ENCODE results near the gene CREBL2.
A peak's percentile ranks its signal among the peaks of the same experiment; 100 is the strongest.

CREBL2 gene

DNA sequence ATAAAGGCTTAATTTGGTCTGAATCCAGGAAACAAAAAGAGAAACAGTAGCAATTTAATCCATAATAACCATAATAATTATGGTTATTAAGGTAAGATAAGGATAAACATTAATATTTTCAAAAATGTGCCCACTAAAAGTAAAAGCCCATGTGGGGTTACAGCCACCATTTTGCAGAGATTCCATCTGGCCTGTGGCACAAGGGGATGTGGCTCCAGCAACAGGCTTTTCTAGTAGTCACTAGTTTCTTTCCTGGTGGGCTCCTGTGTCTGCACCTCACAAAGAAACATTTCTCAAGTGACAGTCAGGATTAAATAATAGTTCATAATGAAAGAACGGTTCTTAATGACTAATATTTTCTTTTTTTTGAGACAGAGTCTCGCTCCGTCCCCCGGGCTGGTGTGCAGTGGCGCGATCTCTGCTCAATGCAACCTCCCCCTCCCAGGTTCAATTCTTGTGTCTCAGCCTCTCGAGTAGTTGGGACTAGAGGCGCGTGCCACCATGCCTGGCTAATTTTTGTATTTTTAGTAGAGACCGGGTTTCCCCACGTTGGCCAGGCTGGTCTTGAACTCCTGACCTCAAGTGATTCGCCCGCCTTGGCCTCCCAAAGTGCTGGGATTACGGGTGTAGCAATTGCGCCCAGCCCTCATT lies 52.1 kb downstream of the CREBL2 start:
- Histone ChIP-seq H3K9ac (ENCODE audit: low read length) (no peak overlapping the region), H2BK120ac (ENCODE audit: insufficient read depth, low read length, poor library complexity) (no peak overlapping the region), H3K27ac (ENCODE audit: low read depth, low read length) (no peak overlapping the region), H4K91ac (ENCODE audit: low read depth, low read length) (no peak overlapping the region), H3K4me1 (ENCODE audit: control insufficient read depth in 1 of 2, insufficient read depth in 2 of 2, low read length in 2 of 2) (no peaks in the 10 kb centered on the region), H3K4ac (ENCODE audit: low read depth, low read length) (no peak overlapping the region), H3K4me2 (ENCODE audit: low read length) (no peak overlapping the region), H2BK12ac (ENCODE audit: low read length) (no peak overlapping the region), H3K79me2 (ENCODE audit: control insufficient read depth, insufficient read depth, low read length, poor library complexity) (no peaks in the 10 kb centered on the region), H3K18ac (ENCODE audit: low read length) (no peak overlapping the region), H3K36me3 (ENCODE audit: control insufficient read depth in 1 of 2, insufficient read depth in 2 of 2, low read length in 2 of 2) (no peaks in the 10 kb centered on the region), H4K8ac (ENCODE audit: low read depth, low read length) (no peak overlapping the region), H3K79me1 (ENCODE audit: low read length) (no peaks in the 10 kb centered on the region), H2BK5ac (ENCODE audit: low read depth, low read length, poor library complexity) (no peak overlapping the region), H3K14ac (ENCODE audit: low read length) (no peak overlapping the region), H3K9me3 (ENCODE audit: insufficient read depth, low read depth, low read length) (no peaks in the 10 kb centered on the region), H3K4me3 (ENCODE audit: low read depth, low read length) (no peak overlapping the region), H2AK5ac (ENCODE audit: low read length) (no peak overlapping the region), H3K27me3 (ENCODE audit: insufficient read depth, low read length) (no peaks in the 10 kb centered on the region), H2AFZ (ENCODE audit: insufficient read depth, low read length, poor library complexity) (no peak overlapping the region), H3K23ac (ENCODE audit: low read length) (no peak overlapping the region), H4K12ac (ENCODE audit: low read depth, low read length) (no peak overlapping the region)
- WGBS (ENCODE audit: extremely low coverage, insufficient coverage, insufficient read length), result no CpG with 5 or more reads among the region's 15 CpGs
- no peak for DNase-seq

DNA sequence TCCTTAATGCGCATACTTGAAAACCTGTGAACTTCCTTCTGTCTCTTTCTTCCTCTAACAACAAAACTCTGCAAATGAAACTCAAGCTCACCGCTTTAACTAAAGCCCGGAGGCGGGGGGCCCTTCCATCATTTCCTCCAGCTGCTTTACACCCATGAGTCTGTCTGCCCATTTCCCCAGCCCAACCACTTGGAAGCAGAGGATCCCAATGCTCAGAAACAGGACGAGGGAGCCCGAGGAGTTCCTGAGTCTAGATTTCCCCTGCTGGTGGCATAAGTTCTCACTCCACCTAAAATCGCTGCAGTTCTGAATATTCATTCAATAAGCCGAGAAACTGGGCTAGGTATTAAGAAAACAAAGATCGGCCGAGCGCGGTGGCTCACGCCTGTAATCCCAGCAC lies 53.5 kb downstream of the CREBL2 start:
- Histone ChIP-seq H3K9me3 (ENCODE audit: insufficient read depth, low read depth, low read length) (no peaks in the 10 kb centered on the region), H4K12ac (ENCODE audit: low read depth, low read length) (no peak overlapping the region), H3K9ac (ENCODE audit: low read length) (no peak overlapping the region), H2AK5ac (ENCODE audit: low read length) (no peak overlapping the region), H3K36me3 (ENCODE audit: control insufficient read depth in 1 of 2, insufficient read depth in 2 of 2, low read length in 2 of 2) (no peaks in the 10 kb centered on the region), H3K79me1 (ENCODE audit: low read length) (no peaks in the 10 kb centered on the region), H3K27me3 (ENCODE audit: insufficient read depth, low read length) (no peaks in the 10 kb centered on the region), H3K4ac (ENCODE audit: low read depth, low read length) (no peak overlapping the region), H3K4me3 (ENCODE audit: low read depth, low read length) (no peak overlapping the region), H3K4me2 (ENCODE audit: low read length) (no peak overlapping the region), H3K23ac (ENCODE audit: low read length) (no peak overlapping the region), H3K4me1 (ENCODE audit: control insufficient read depth in 1 of 2, insufficient read depth in 2 of 2, low read length in 2 of 2) (no peaks in the 10 kb centered on the region), H3K18ac (ENCODE audit: low read length) (no peak overlapping the region), H3K27ac (ENCODE audit: low read depth, low read length) (no peak overlapping the region), H3K14ac (ENCODE audit: low read length) (no peak overlapping the region), H2AFZ (ENCODE audit: insufficient read depth, low read length, poor library complexity) (no peak overlapping the region), H2BK5ac (ENCODE audit: low read depth, low read length, poor library complexity) (no peak overlapping the region), H3K79me2 (ENCODE audit: control insufficient read depth, insufficient read depth, low read length, poor library complexity) (no peaks in the 10 kb centered on the region), H4K8ac (ENCODE audit: low read depth, low read length) (no peak overlapping the region), H2BK12ac (ENCODE audit: low read length) (no peak overlapping the region), H4K91ac (ENCODE audit: low read depth, low read length) (no peak overlapping the region), H2BK120ac (ENCODE audit: insufficient read depth, low read length, poor library complexity) (no peak overlapping the region)
- no CpG with 5 or more reads among the region's 13 CpGs for WGBS (ENCODE audit: extremely low coverage, insufficient coverage, insufficient read length)
- peak; percentile 49 to 78 for DNase-seq

DNA sequence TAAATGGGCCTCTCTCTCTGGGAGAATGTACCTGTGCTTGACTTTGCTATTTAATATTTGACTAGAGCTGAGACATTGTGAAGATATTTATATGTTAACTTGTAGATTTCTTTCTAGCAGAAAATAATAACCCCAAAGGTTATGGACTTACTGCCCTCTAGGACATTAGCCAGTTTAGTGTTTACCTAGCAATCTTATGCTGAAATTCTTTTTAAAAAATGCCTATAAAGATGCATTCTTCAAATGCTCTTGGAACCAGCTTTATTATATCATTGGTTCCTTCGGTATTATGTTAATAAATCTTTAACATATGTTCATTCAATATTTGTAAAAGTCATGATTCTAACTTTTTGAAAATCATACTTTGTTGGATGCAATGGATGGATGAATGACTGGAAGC lies 56.3 kb downstream of the CREBL2 start:
- H3K79me1 ChIP-seq (ENCODE audit: low read length), result no peaks in the 10 kb centered on the region
- no CpG with 5 or more reads among the region's 1 CpG for WGBS (ENCODE audit: extremely low coverage, insufficient coverage, insufficient read length)
- H4K91ac ChIP-seq (ENCODE audit: low read depth, low read length), result no peak overlapping the region
- no peak overlapping the region for H2AK5ac ChIP-seq (ENCODE audit: low read length)
- no peak for DNase-seq
- no peak overlapping the region for H2BK120ac ChIP-seq (ENCODE audit: insufficient read depth, low read length, poor library complexity)
- no peak overlapping the region for H3K4me2 ChIP-seq (ENCODE audit: low read length)
- H2BK5ac ChIP-seq (ENCODE audit: low read depth, low read length, poor library complexity), result no peak overlapping the region
- H4K12ac ChIP-seq (ENCODE audit: low read depth, low read length), result no peak overlapping the region
- no peak overlapping the region for H4K8ac ChIP-seq (ENCODE audit: low read depth, low read length)
- no peak overlapping the region for H3K9ac ChIP-seq (ENCODE audit: low read length)
- no peak overlapping the region for H2BK12ac ChIP-seq (ENCODE audit: low read length)
- H3K14ac ChIP-seq (ENCODE audit: low read length), result no peak overlapping the region
- no peak overlapping the region for H2AFZ ChIP-seq (ENCODE audit: insufficient read depth, low read length, poor library complexity)
- no peaks in the 10 kb centered on the region for H3K9me3 ChIP-seq (ENCODE audit: insufficient read depth, low read depth, low read length)
- H3K79me2 ChIP-seq (ENCODE audit: control insufficient read depth, insufficient read depth, low read length, poor library complexity), result no peaks in the 10 kb centered on the region
- no peaks in the 10 kb centered on the region for H3K4me1 ChIP-seq (ENCODE audit: control insufficient read depth in 1 of 2, insufficient read depth in 2 of 2, low read length in 2 of 2)
- H3K36me3 ChIP-seq (ENCODE audit: control insufficient read depth in 1 of 2, insufficient read depth in 2 of 2, low read length in 2 of 2), result no peaks in the 10 kb centered on the region
- H3K23ac ChIP-seq (ENCODE audit: low read length), result no peak overlapping the region
- H3K27me3 ChIP-seq (ENCODE audit: insufficient read depth, low read length), result no peaks in the 10 kb centered on the region
- H3K4me3 ChIP-seq (ENCODE audit: low read depth, low read length), result no peak overlapping the region
- no peak overlapping the region for H3K4ac ChIP-seq (ENCODE audit: low read depth, low read length)
- H3K27ac ChIP-seq (ENCODE audit: low read depth, low read length), result no peak overlapping the region
- H3K18ac ChIP-seq (ENCODE audit: low read length), result no peak overlapping the region

DNA sequence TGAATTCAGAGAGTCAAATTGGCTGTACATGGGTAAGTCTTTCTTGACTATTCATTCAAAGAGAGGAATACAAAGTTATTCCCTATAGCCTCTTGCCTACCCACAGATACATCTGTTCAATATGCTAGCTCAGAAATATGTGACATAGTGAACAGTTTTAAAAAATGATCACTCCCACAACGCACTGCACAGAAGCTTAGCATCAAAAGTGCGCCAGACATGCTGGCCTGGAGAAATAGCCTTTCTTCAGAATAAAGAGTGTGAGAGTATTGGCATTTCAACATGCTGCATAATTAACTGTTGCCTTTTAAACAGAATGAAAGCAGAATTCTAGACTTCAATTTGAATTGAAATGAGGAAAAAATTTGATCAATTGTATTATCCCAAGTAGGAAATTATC lies 57.3 kb downstream of the CREBL2 start:
- no peak overlapping the region for H2BK12ac ChIP-seq (ENCODE audit: low read length)
- H3K36me3 ChIP-seq (ENCODE audit: control insufficient read depth in 1 of 2, insufficient read depth in 2 of 2, low read length in 2 of 2), result no peaks in the 10 kb centered on the region
- H3K9me3 ChIP-seq (ENCODE audit: insufficient read depth, low read depth, low read length), result no peaks in the 10 kb centered on the region
- H2AFZ ChIP-seq (ENCODE audit: insufficient read depth, low read length, poor library complexity), result no peak overlapping the region
- H3K4me3 ChIP-seq (ENCODE audit: low read depth, low read length), result no peak overlapping the region
- no peaks in the 10 kb centered on the region for H3K4me1 ChIP-seq (ENCODE audit: control insufficient read depth in 1 of 2, insufficient read depth in 2 of 2, low read length in 2 of 2)
- no peak overlapping the region for H3K4me2 ChIP-seq (ENCODE audit: low read length)
- no peak overlapping the region for H3K18ac ChIP-seq (ENCODE audit: low read length)
- no peak overlapping the region for H3K14ac ChIP-seq (ENCODE audit: low read length)
- no peak overlapping the region for H3K4ac ChIP-seq (ENCODE audit: low read depth, low read length)
- no peak overlapping the region for H3K9ac ChIP-seq (ENCODE audit: low read length)
- no peaks in the 10 kb centered on the region for H3K27me3 ChIP-seq (ENCODE audit: insufficient read depth, low read length)
- no peak overlapping the region for H3K23ac ChIP-seq (ENCODE audit: low read length)
- no peaks in the 10 kb centered on the region for H3K79me1 ChIP-seq (ENCODE audit: low read length)
- H2BK120ac ChIP-seq (ENCODE audit: insufficient read depth, low read length, poor library complexity), result no peak overlapping the region
- H2BK5ac ChIP-seq (ENCODE audit: low read depth, low read length, poor library complexity), result no peak overlapping the region
- no peak overlapping the region for H2AK5ac ChIP-seq (ENCODE audit: low read length)
- H3K79me2 ChIP-seq (ENCODE audit: control insufficient read depth, insufficient read depth, low read length, poor library complexity), result no peaks in the 10 kb centered on the region
- DNase-seq, result no peak
- no peak overlapping the region for H4K8ac ChIP-seq (ENCODE audit: low read depth, low read length)
- H4K91ac ChIP-seq (ENCODE audit: low read depth, low read length), result no peak overlapping the region
- H3K27ac ChIP-seq (ENCODE audit: low read depth, low read length), result no peak overlapping the region
- no CpG with 5 or more reads among the region's 2 CpGs for WGBS (ENCODE audit: extremely low coverage, insufficient coverage, insufficient read length)
- H4K12ac ChIP-seq (ENCODE audit: low read depth, low read length), result no peak overlapping the region
